Activated CD4-positive, alpha-beta T cell treated with anti-CD3 and anti-CD28 coated beads for 36 hours (primary cell): ENCODE data around the gene CRLF1. TPM values are rescaled to one million over a fixed set of nuclear protein-coding genes. Genes with fewer than 3 reads are reported as not detected.

Source experiments
- ATAC-seq: fragments of 200-7000 bp; cut with Tn5 transposase; one replicate; pipeline ENCODE4 v1.10.0; 2021; ENCODE audit warnings: mild to moderate bottlenecking, moderate library complexity
- CTCF ChIA-PET: fragments of 350-600 bp; sonication (Branson Sonifier 250); formaldehyde crosslinking; loops from one replicate; lab custom pipeline; 2021; ENCODE audit warnings: antibody characterized with exemption; lab: Charles Lee
- POLR2A ChIA-PET: fragments of 350-600 bp; sonication (Branson Sonifier 250); formaldehyde crosslinking; loops from one replicate; lab custom pipeline; 2021; ENCODE audit warnings: antibody characterized with exemption, inconsistent platforms; lab: Charles Lee
- DNase-seq: peaks from one replicate; pipeline ENCODE4 v3.0.0-alpha.2; 2020
- H3K27ac Mint-ChIP-seq: one replicate; pipeline ENCODE4 v1.8.0; 2021; ENCODE audit warnings: mixed read lengths
- H3K27me3 Mint-ChIP-seq: one replicate; pipeline ENCODE4 v1.8.0; 2021; ENCODE audit warnings: mixed read lengths
- H3K36me3 Mint-ChIP-seq: one replicate; pipeline ENCODE4 v1.8.0; 2021; ENCODE audit warnings: low read depth, mixed read lengths
- H3K4me1 Mint-ChIP-seq: one replicate; pipeline ENCODE4 v1.8.0; 2021; ENCODE audit warnings: mixed read lengths
- H3K4me3 Mint-ChIP-seq: one replicate; pipeline ENCODE4 v1.8.0; 2021; ENCODE audit warnings: mild to moderate bottlenecking, moderate library complexity, mixed read lengths
- H3K9me3 Mint-ChIP-seq: one replicate; pipeline ENCODE4 v1.8.0; 2021; ENCODE audit warnings: low read depth, mixed read lengths
- intact Hi-C, 2 experiments: fragments of 100-400 bp; cut with DNase I in 1 of 2; cut with micrococcal nuclease in 1 of 2; formaldehyde crosslinking; loops; one replicate each; pipeline versions ENCODE4 v1.14.2 to v1.15.1; 2022 to 2024; cut with DNase I, micrococcal nuclease
- total RNA-seq, 2 experiments: library from RNA; stranded (reverse); gene quantifications; one replicate each; pipeline ENCODE4 v1.2.3, GENCODE V29; 2021

Gene CRLF1
- total RNA-seq, 2 experiments from 2014 or later: not detected

- DNase-seq: peak; percentile 91
- peaks cover 31% of the 10 kb centered on the region for H3K4me1 Mint-ChIP-seq
- no peaks in the 10 kb centered on the region for H3K27me3 Mint-ChIP-seq
- intact Hi-C loops: loop anchor here (1.0 to 5.0 kb wide), 14 partner anchors 17 to 604 kb away; partner anchors contain the start of genes COPE (in 2 of the 2), DDX49 (in 2 of the 2), ELL (in 2 of the 2) and UBA52 (in 2 of the 2)
- ChIA-PET POLR2A (interaction anchor here (0.6 to 2.1 kb wide), 7 partner anchors 17 to 331 kb away, joined by 3 to 11 read pairs (median 4); partner anchors contain the start of genes COPE, DDX49, JUND and KXD1), CTCF (interaction anchor here (0.5 to 3.6 kb wide), 14 partner anchors 11 to 482 kb away, joined by 3 to 21 read pairs (median 3); partner anchors contain the start of genes COPE, DDX49 and UBA52)
- peaks cover 13% of the 10 kb centered on the region for H3K36me3 Mint-ChIP-seq
- H3K9me3 Mint-ChIP-seq: no peaks in the 10 kb centered on the region
- ATAC-seq: peak; percentile 81
- H3K4me3 Mint-ChIP-seq: peak within 1 kb of the TSS; percentile 90
- H3K27ac Mint-ChIP-seq: peak within 1 kb of the TSS; percentile 92
These were observed 17.8 kb downstream of the CRLF1 start, which contains the start of gene REX1BD for GRCh38 chr19:18588611-18589379. REX1BD (plus strand) TSS chr19:18588798; CDS start chr19:18588802, 4 bp downstream.

GRCh38 chr19:18587962-18588610 is 18.5 kb downstream of the CRLF1 start:
- Mint-ChIP-seq H3K4me1 (peaks cover 28% of the 10 kb centered on the region), H3K4me3 (peak overlapping the region; percentile 90), H3K27me3 (no peaks in the 10 kb centered on the region), H3K27ac (peak overlapping the region; percentile 90), H3K36me3 (peaks cover 13% of the 10 kb centered on the region), H3K9me3 (no peaks in the 10 kb centered on the region)
- peak; percentile 8 for ATAC-seq
- ChIA-PET CTCF (interaction anchor here (0.5 to 3.6 kb wide), 17 partner anchors 10 to 332 kb away, joined by 3 to 21 read pairs (median 3); partner anchors contain the start of genes COPE, DDX49 and UBA52), POLR2A (interaction anchor here (0.6 to 2.1 kb wide), 4 partner anchors 17 to 102 kb away, joined by 4 to 11 read pairs (median 6); partner anchors contain the start of genes KXD1 and UBA52)
- no peak for DNase-seq
- intact Hi-C loops: loop anchor here (1.0 to 5.0 kb wide), 7 partner anchors 17 to 604 kb away; partner anchors contain the start of genes ARMC6 (in 1 of the 2), BORCS8 (in 1 of the 2), COPE (in 1 of the 2) and CRTC1 (in 1 of the 2)

- no peaks in the 10 kb centered on the region for H3K27me3 Mint-ChIP-seq
- DNase-seq (no peak), ATAC-seq (no peak)
- H3K36me3 Mint-ChIP-seq: peaks cover 13% of the 10 kb centered on the region
- H3K4me1 Mint-ChIP-seq: peaks cover 28% of the 10 kb centered on the region
- CTCF ChIA-PET: interaction anchor here (0.5 to 3.6 kb wide), 15 partner anchors 10 to 332 kb away, joined by 3 to 21 read pairs (median 3); partner anchors contain the start of genes COPE, DDX49 and UBA52
- peak overlapping the region; percentile 90 for H3K4me3 Mint-ChIP-seq
- intact Hi-C loops: loop anchor here in 1 of 2 experiments (5.0 kb wide), 3 partner anchors 135 to 605 kb away; partner anchors contain the start of genes BORCS8, RFXANK and SLC25A42
- H3K27ac Mint-ChIP-seq: peak overlapping the region; percentile 90
- POLR2A ChIA-PET: no interaction called here
- no peaks in the 10 kb centered on the region for H3K9me3 Mint-ChIP-seq
These were observed 19.0 kb downstream of the CRLF1 start for GRCh38 chr19:18587561-18587960.

GRCh38 chr19:18586306-18586705 is 20.3 kb downstream of the CRLF1 start:
- no peaks in the 10 kb centered on the region for H3K27me3 Mint-ChIP-seq
- CTCF ChIA-PET: interaction anchor here (0.7 to 3.6 kb wide), 4 partner anchors 14 to 66 kb away, joined by 3 to 21 read pairs (median 6); partner anchors contain the start of gene UBA52
- intact Hi-C loops: loop anchor here in 1 of 2 experiments (5.0 kb wide), 3 partner anchors 134 to 606 kb away; partner anchors contain the start of genes BORCS8, RFXANK and SLC25A42
- no peak overlapping the region for H3K4me3 Mint-ChIP-seq
- ATAC-seq: no peak
- H3K36me3 Mint-ChIP-seq: peaks cover 13% of the 10 kb centered on the region
- no peak for DNase-seq
- H3K4me1 Mint-ChIP-seq: peaks cover 28% of the 10 kb centered on the region
- H3K9me3 Mint-ChIP-seq: no peaks in the 10 kb centered on the region
- POLR2A ChIA-PET: no interaction called here
- no peak overlapping the region for H3K27ac Mint-ChIP-seq

GRCh38 chr19:18580311-18580710 is 26.3 kb downstream of the CRLF1 start:
- intact Hi-C loops: no loop called here
- no peaks in the 10 kb centered on the region for H3K27me3 Mint-ChIP-seq
- ATAC-seq (no peak), DNase-seq (no peak)
- no peak overlapping the region for H3K4me3 Mint-ChIP-seq
- no peak overlapping the region for H3K27ac Mint-ChIP-seq
- ChIA-PET CTCF (interaction anchor here (0.6 to 1.6 kb wide), 3 partner anchors 12 to 267 kb away, joined by 3 read pairs; no protein-coding TSS in a partner anchor), POLR2A (no interaction called here)
- peaks cover 1% of the 10 kb centered on the region for H3K4me1 Mint-ChIP-seq
- H3K9me3 Mint-ChIP-seq: no peaks in the 10 kb centered on the region
- H3K36me3 Mint-ChIP-seq: peaks cover 22% of the 10 kb centered on the region

GRCh38 chr19:18577365-18577914 is 29.2 kb downstream of the CRLF1 start:
- CTCF ChIA-PET: interaction anchor here (0.8 to 2.8 kb wide), 2 partner anchors 11 to 57 kb away, joined by 3 to 20 read pairs; partner anchors contain the start of gene REX1BD
- peaks cover 48% of the 10 kb centered on the region for H3K36me3 Mint-ChIP-seq

GRCh38 chr19:18576383-18576782 is 30.2 kb downstream of the CRLF1 start:
- H3K4me3 Mint-ChIP-seq: no peak overlapping the region
- POLR2A ChIA-PET: interaction anchor here (0.6 kb wide), 1 partner anchor 20 kb away, joined by 7 read pairs; no protein-coding TSS in a partner anchor

More at GRCh38 chr19:18577365-18577914, 29.2 kb downstream of the CRLF1 start:
- peaks cover 23% of the 10 kb centered on the region for H3K4me1 Mint-ChIP-seq
- no peaks in the 10 kb centered on the region for H3K27me3 Mint-ChIP-seq
- H3K4me3 Mint-ChIP-seq: no peak overlapping the region
- H3K27ac Mint-ChIP-seq: no peak overlapping the region
- POLR2A ChIA-PET: interaction anchor here (0.6 kb wide), 1 partner anchor 439 kb away, joined by 5 read pairs; no protein-coding TSS in a partner anchor
- intact Hi-C loops: no loop called here
- no peaks in the 10 kb centered on the region for H3K9me3 Mint-ChIP-seq
- no peak for DNase-seq
- ATAC-seq: no peak

GRCh38 chr19:18574691-18575291 is 31.8 kb downstream of the CRLF1 start:
- Mint-ChIP-seq H3K27ac (no peak overlapping the region), H3K4me3 (no peak overlapping the region), H3K27me3 (no peaks in the 10 kb centered on the region), H3K36me3 (peaks cover 64% of the 10 kb centered on the region), H3K9me3 (no peaks in the 10 kb centered on the region), H3K4me1 (peaks cover 27% of the 10 kb centered on the region)
- ChIA-PET POLR2A (interaction anchor here (0.6 to 0.7 kb wide), 2 partner anchors 109 to 294 kb away, joined by 3 read pairs; no protein-coding TSS in a partner anchor), CTCF (no interaction called here)
- intact Hi-C loops: loop anchor here in 1 of 2 experiments (5.0 kb wide), 2 partner anchors 107 to 813 kb away; no protein-coding TSS in a partner anchor
- ATAC-seq: no peak
- no peak for DNase-seq

More at GRCh38 chr19:18576383-18576782, 30.2 kb downstream of the CRLF1 start:
- intact Hi-C loops: no loop called here
- H3K27me3 Mint-ChIP-seq: no peaks in the 10 kb centered on the region
- CTCF ChIA-PET: interaction anchor here (0.5 to 2.8 kb wide), 2 partner anchors 12 to 838 kb away, joined by 3 to 20 read pairs; partner anchors contain the start of gene REX1BD
- no peak overlapping the region for H3K27ac Mint-ChIP-seq
- no peak for DNase-seq
- no peak for ATAC-seq
- H3K36me3 Mint-ChIP-seq: peaks cover 57% of the 10 kb centered on the region
- H3K9me3 Mint-ChIP-seq: no peaks in the 10 kb centered on the region
- peaks cover 25% of the 10 kb centered on the region for H3K4me1 Mint-ChIP-seq

- DNase-seq: peak; percentile 100
- H3K27me3 Mint-ChIP-seq: no peaks in the 10 kb centered on the region
- H3K4me3 Mint-ChIP-seq: peak within 1 kb of the TSS; percentile 89
- peak within 1 kb of the TSS; percentile 95 for H3K27ac Mint-ChIP-seq
- CTCF ChIA-PET: interaction anchor here (0.6 to 2.9 kb wide), 14 partner anchors 11 to 1188 kb away, joined by 3 to 21 read pairs (median 4); partner anchors contain the start of genes ELL, KXD1 and REX1BD
- POLR2A ChIA-PET: interaction anchor here (0.5 to 2.0 kb wide), 7 partner anchors 14 to 405 kb away, joined by 3 to 23 read pairs (median 4); partner anchors contain the start of genes FKBP8, KXD1 and REX1BD
- H3K36me3 Mint-ChIP-seq: peaks cover 73% of the 10 kb centered on the region
- H3K9me3 Mint-ChIP-seq: no peaks in the 10 kb centered on the region
- peaks cover 27% of the 10 kb centered on the region for H3K4me1 Mint-ChIP-seq
- ATAC-seq: peak; percentile 94
- intact Hi-C loops: loop anchor here (1.0 to 5.0 kb wide), 12 partner anchors 14 to 816 kb away; partner anchors contain the start of genes COPE (in 2 of the 2), DDX49 (in 2 of the 2), ELL (in 2 of the 2) and KXD1 (in 2 of the 2)
These were observed 34.8 kb downstream of the CRLF1 start, which contains the start of gene UBA52 for GRCh38 chr19:18571564-18572344. UBA52 (plus strand) TSS chr19:18571857; CDS start chr19:18573301, 1,444 bp downstream.
